ENCODE data around the gene CYCS.

The CYCS gene

GRCh38 chr7:25126751-25127150 lies 1.7 kb upstream of the CYCS start:
- Histone ChIP-seq H3K79me2 (ENCODE audit: insufficient read depth, low read depth) (peaks cover 28% of the 10 kb centered on the region), H3K27me3 (ENCODE audit: insufficient read depth, low read depth) (no peaks in the 10 kb centered on the region), H3K4me2 (no peak overlapping the region), H3K4me3 (IDR thresholded peaks at IDR 0.05; ENCODE audit: insufficient read depth, low read depth, low read length) (no peak overlapping the region), H4K20me1 (ENCODE audit: insufficient read depth) (peaks cover 7% of the 10 kb centered on the region; the same call in 1 of the 2 replicates), H3K36me3 (ENCODE audit: insufficient read depth) (peaks cover 13% of the 10 kb centered on the region; the same call in 1 of the 2 replicates), H2AFZ (ENCODE audit: low read depth) (no peak overlapping the region), H3K27ac (no peak overlapping the region), H3K9ac (no peak overlapping the region), H3K4me1 (ENCODE audit: low read depth, poor library complexity, severe bottlenecking) (peaks cover 28% of the 10 kb centered on the region)
- no peak for TF ChIP-seq CTCF (conservative IDR thresholded peaks at IDR 0.05; ENCODE audit: low read depth, low read length)

GRCh38 chr7:25124465-25125136 lies 459 bp downstream of the CYCS start:
- Histone ChIP-seq H3K79me2 (ENCODE audit: insufficient read depth, low read depth) (peaks cover 28% of the 10 kb centered on the region), H3K27ac (peak overlapping the region; percentile 72), H4K20me1 (ENCODE audit: insufficient read depth) (peaks cover 11% of the 10 kb centered on the region; the same call in 1 of the 2 replicates), H3K4me2 (peak overlapping the region; percentile 95), H3K36me3 (ENCODE audit: insufficient read depth) (peaks cover 18% of the 10 kb centered on the region; the same call in 1 of the 2 replicates), H3K4me1 (ENCODE audit: low read depth, poor library complexity, severe bottlenecking) (peaks cover 28% of the 10 kb centered on the region), H2AFZ (ENCODE audit: low read depth) (no peak overlapping the region), H3K27me3 (ENCODE audit: insufficient read depth, low read depth) (no peaks in the 10 kb centered on the region), H3K9ac (peak overlapping the region; percentile 90), H3K4me3 (IDR thresholded peaks at IDR 0.05; ENCODE audit: insufficient read depth, low read depth, low read length) (peak overlapping the region; percentile 7)
- no peak for TF ChIP-seq CTCF (conservative IDR thresholded peaks at IDR 0.05; ENCODE audit: low read depth, low read length)

- Histone ChIP-seq H4K20me1 (ENCODE audit: insufficient read depth) (peaks cover 11% of the 10 kb centered on the region; the same call in 1 of the 2 replicates), H3K4me1 (ENCODE audit: low read depth, poor library complexity, severe bottlenecking) (peaks cover 28% of the 10 kb centered on the region), H3K79me2 (ENCODE audit: insufficient read depth, low read depth) (peaks cover 28% of the 10 kb centered on the region), H3K4me2 (no peak overlapping the region; the same call in 1 of the 2 replicates), H3K4me3 (IDR thresholded peaks at IDR 0.05; ENCODE audit: insufficient read depth, low read depth, low read length) (no peak overlapping the region), H3K27ac (no peak overlapping the region), H3K27me3 (ENCODE audit: insufficient read depth, low read depth) (no peaks in the 10 kb centered on the region), H2AFZ (ENCODE audit: low read depth) (no peak overlapping the region), H3K9ac (no peak overlapping the region), H3K36me3 (ENCODE audit: insufficient read depth) (peaks cover 18% of the 10 kb centered on the region; the same call in 1 of the 2 replicates)
- TF ChIP-seq CTCF (conservative IDR thresholded peaks at IDR 0.05; ENCODE audit: low read depth, low read length): no peak
These were observed 2.7 kb downstream of the CYCS start for GRCh38 chr7:25122373-25122772.

GRCh38 chr7:25121599-25121998 lies 3.5 kb downstream of the CYCS start:
- H3K27ac ChIP-seq: no peak overlapping the region
- H3K27me3 ChIP-seq (ENCODE audit: insufficient read depth, low read depth): no peaks in the 10 kb centered on the region
- H2AFZ ChIP-seq (ENCODE audit: low read depth): no peak overlapping the region
- H3K79me2 ChIP-seq (ENCODE audit: insufficient read depth, low read depth): peaks cover 28% of the 10 kb centered on the region
- H3K4me2 ChIP-seq: no peak overlapping the region
- peaks cover 11% of the 10 kb centered on the region; the same call in 1 of the 2 replicates for H4K20me1 ChIP-seq (ENCODE audit: insufficient read depth)
- H3K36me3 ChIP-seq (ENCODE audit: insufficient read depth): peaks cover 18% of the 10 kb centered on the region; the same call in 1 of the 2 replicates
- peaks cover 28% of the 10 kb centered on the region for H3K4me1 ChIP-seq (ENCODE audit: low read depth, poor library complexity, severe bottlenecking)
- TF ChIP-seq CTCF (conservative IDR thresholded peaks at IDR 0.05; ENCODE audit: low read depth, low read length): no peak
- no peak overlapping the region for H3K4me3 ChIP-seq (IDR thresholded peaks at IDR 0.05; ENCODE audit: insufficient read depth, low read depth, low read length)
- H3K9ac ChIP-seq: no peak overlapping the region
